Body of pancreas (tissue), 4 donors: ENCODE results near the gene ATXN1. TPM values are rescaled to one million over a fixed set of nuclear protein-coding genes. Genes with fewer than 3 reads are reported as not detected.

ENCODE experiments used
- ATAC-seq: fragments of 150-250 bp; one replicate; pipeline ENCODE4 v1.9.1; 2016
- DNase-seq, 4 donors: peaks; one replicate each; pipeline ENCODE4 v3.0.0-alpha.2; 2019
- H3K27ac ChIP-seq, 4 donors: fragments of 200-600 bp; sonication (generic); 1 replicate in 3 of 4; 2 replicates in 1 of 4; pipeline versions ENCODE4 v1.5.1 to v1.6.1; 2016 to 2019; ENCODE audit warnings: mild to moderate bottlenecking in 1 of 4, mixed read lengths in 1 of 4, moderate library complexity in 1 of 4
- H3K27me3 ChIP-seq, 2 donors: fragments of 200-600 bp; sonication (generic); one replicate each; pipeline ENCODE4 v1.6.0; 2016; ENCODE audit warnings: mild to moderate bottlenecking in 1 of 2
- H3K36me3 ChIP-seq, 2 donors: fragments of 200-600 bp; sonication (generic); replicated peaks in 1 of 2; 2 replicates each; pipeline ENCODE4 v1.5.1; 2016; ENCODE audit warnings: low read depth in 2 of 2; ENCODE audit not compliant: insufficient read depth in 1 of 2
- H3K4me1 ChIP-seq: fragments of 200-600 bp; sonication (generic); one replicate; pipeline ENCODE4 v1.6.0; 2016
- H3K4me3 ChIP-seq, 2 donors: fragments of 200-600 bp; sonication (generic); 1 replicate in 1 of 2; 2 replicates in 1 of 2; pipeline ENCODE4 v1.5.1; 2016 to 2019
- H3K9me3 ChIP-seq, 3 donors: fragments of 200-600 bp; sonication (generic); 1 replicate in 2 of 3; 2 replicates in 1 of 3; pipeline ENCODE4 v1.5.1; 2016
- POLR2A ChIP-seq, 3 donors: fragments of 450-650 bp; IDR thresholded peaks; one replicate each; pipeline ENCODE4 v1.6.1; 2016; ENCODE audit warnings: antibody characterized with exemption in 3 of 3, mild to moderate bottlenecking in 2 of 3
- WGBS, 2 donors: methylation state at CpG; one replicate each; pipeline ENCODE4 v1.1.5; 2017; 5-methylcytosine and 5-hydroxymethylcytosine counted together
- intact Hi-C: fragments of 100-400 bp; cut with DNase I; formaldehyde crosslinking; loops from one replicate; pipeline ENCODE4 v1.15.1; 2023
- total RNA-seq, 2 donors: library from RNA; depleted of rRNA; stranded (reverse); fragments of >200 nt; gene quantifications; one replicate each; pipeline ENCODE4 v1.1.0, GENCODE V29; 2016
- TF ChIP-seq, protein P1 (sequence below), 7 experiments: fragments of 450-650 bp in 4 of 7; fragments of 200-600 bp in 3 of 7; sonication (generic) in 3 of 7; IDR thresholded peaks; one replicate each; pipeline ENCODE4 v1.5.1; 2016 to 2019; ENCODE audit warnings: antibody characterized with exemption in 7 of 7

The ATXN1 gene
- total RNA-seq, 2 donors from 2014 or later: 24.6 to 24.7 TPM

DNA sequence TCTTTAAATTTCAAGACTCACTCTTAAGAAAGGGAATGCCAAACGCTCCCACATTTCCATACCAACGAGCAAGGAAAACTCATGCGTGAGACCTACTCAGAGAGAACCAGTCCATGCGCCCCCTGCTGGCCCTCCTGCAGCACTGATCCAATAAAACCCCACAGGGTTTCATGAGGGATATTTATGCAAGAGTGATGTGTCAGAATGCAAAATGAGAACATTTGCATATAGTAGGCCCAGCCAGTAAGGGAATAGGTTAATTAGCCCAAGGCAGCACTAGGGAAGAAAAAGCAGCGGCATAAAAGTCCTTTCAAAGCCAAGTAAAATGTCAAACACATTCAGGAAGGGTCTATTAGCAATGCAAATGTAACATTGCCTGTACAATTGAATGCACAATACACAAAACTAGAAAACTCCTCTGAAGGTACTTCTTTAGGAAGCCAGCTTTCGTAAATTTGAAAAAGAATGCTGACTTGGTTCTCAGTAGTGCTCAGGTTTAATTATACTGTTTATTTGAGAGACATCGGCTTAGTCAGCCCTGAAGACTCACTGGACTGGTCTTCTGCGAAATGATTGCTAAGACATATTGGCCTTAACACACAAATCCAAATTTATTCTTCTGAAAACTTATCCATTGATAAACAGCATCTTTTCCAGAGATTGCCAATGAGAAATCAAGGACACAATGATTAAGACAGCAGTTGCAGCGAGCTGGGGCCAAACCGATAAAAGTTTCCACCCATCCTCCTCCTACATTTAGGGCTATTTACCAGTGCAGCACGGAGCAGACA is 429.7 kb downstream of the ATXN1 start:
- Histone ChIP-seq H3K9me3 (no peaks in the 10 kb centered on the region), H3K27me3 (no peaks in the 10 kb centered on the region), H3K36me3 (peaks cover 2 to 4% of the 10 kb centered on the region in 2 donors), H3K4me1 (peaks cover 8% of the 10 kb centered on the region), H3K27ac (no peak overlapping the region), H3K4me3 (no peak overlapping the region)
- DNase-seq (peak; percentile 68 to 74 (median 71)), ATAC-seq (peak; percentile 73)
- intact Hi-C loops: loop anchor here (10.0 kb wide), 1 partner anchor 173 kb away; no protein-coding TSS in a partner anchor
- WGBS, 2 donors: 15 to 19% methylated on average over 11 of the region's 11 CpGs
- TF ChIP-seq POLR2A (IDR thresholded peaks at IDR 0.05): no peak
- TF ChIP-seq, protein P1, sequence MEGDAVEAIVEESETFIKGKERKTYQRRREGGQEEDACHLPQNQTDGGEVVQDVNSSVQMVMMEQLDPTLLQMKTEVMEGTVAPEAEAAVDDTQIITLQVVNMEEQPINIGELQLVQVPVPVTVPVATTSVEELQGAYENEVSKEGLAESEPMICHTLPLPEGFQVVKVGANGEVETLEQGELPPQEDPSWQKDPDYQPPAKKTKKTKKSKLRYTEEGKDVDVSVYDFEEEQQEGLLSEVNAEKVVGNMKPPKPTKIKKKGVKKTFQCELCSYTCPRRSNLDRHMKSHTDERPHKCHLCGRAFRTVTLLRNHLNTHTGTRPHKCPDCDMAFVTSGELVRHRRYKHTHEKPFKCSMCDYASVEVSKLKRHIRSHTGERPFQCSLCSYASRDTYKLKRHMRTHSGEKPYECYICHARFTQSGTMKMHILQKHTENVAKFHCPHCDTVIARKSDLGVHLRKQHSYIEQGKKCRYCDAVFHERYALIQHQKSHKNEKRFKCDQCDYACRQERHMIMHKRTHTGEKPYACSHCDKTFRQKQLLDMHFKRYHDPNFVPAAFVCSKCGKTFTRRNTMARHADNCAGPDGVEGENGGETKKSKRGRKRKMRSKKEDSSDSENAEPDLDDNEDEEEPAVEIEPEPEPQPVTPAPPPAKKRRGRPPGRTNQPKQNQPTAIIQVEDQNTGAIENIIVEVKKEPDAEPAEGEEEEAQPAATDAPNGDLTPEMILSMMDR (IDR thresholded peaks at IDR 0.05): peak; percentile 77 to 94 (median 82)

DNA sequence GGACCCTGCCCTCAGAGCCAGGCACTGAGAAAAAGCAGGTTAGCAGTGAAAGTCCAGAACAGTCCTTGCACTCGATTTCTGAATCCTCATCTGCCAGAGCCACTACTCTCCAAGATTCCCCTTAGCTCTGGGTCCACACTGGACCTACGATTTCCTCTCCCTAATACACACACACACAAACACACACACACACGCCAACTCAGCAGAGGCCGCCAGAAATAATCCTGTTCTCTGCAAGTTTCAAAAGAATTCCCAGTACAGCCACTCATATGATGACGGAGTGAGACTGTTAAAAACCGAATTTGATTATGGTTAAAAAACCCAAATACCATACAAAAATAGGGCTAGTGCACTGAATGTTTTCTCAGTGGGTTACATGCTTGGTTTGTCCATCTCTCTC is 432.0 kb downstream of the ATXN1 start:
- no peaks in the 10 kb centered on the region for H3K27me3 ChIP-seq
- no peaks in the 10 kb centered on the region for H3K9me3 ChIP-seq
- 70 to 86% methylated on average over 6 of the region's 6 CpGs for WGBS, 2 donors
- peaks cover 4 to 10% of the 10 kb centered on the region in 2 donors for H3K36me3 ChIP-seq
- TF ChIP-seq, protein P1 (IDR thresholded peaks at IDR 0.05): no peak
- TF ChIP-seq POLR2A (IDR thresholded peaks at IDR 0.05): no peak
- H3K4me1 ChIP-seq: peaks cover 8% of the 10 kb centered on the region
- H3K27ac ChIP-seq: no peak overlapping the region
- H3K4me3 ChIP-seq: no peak overlapping the region
- ATAC-seq (no peak), DNase-seq (no peak)
- intact Hi-C loops: no loop called here

GRCh38 chr6:16327777-16328325 is 433.4 kb downstream of the ATXN1 start:
- Histone ChIP-seq H3K4me3 (no peak overlapping the region), H3K4me1 (peaks cover 8% of the 10 kb centered on the region), H3K36me3 (peaks cover 4 to 10% of the 10 kb centered on the region in 2 donors), H3K27me3 (no peaks in the 10 kb centered on the region), H3K9me3 (no peaks in the 10 kb centered on the region), H3K27ac (no peak overlapping the region)
- 95 to 97% methylated on average over 20 to 34 of the region's 34 CpGs for WGBS, 2 donors
- ATAC-seq (no peak), DNase-seq (no peak)
- TF ChIP-seq POLR2A (IDR thresholded peaks at IDR 0.05): no peak
- TF ChIP-seq, protein P1 (IDR thresholded peaks at IDR 0.05): no peak
- intact Hi-C loops: no loop called here

DNA sequence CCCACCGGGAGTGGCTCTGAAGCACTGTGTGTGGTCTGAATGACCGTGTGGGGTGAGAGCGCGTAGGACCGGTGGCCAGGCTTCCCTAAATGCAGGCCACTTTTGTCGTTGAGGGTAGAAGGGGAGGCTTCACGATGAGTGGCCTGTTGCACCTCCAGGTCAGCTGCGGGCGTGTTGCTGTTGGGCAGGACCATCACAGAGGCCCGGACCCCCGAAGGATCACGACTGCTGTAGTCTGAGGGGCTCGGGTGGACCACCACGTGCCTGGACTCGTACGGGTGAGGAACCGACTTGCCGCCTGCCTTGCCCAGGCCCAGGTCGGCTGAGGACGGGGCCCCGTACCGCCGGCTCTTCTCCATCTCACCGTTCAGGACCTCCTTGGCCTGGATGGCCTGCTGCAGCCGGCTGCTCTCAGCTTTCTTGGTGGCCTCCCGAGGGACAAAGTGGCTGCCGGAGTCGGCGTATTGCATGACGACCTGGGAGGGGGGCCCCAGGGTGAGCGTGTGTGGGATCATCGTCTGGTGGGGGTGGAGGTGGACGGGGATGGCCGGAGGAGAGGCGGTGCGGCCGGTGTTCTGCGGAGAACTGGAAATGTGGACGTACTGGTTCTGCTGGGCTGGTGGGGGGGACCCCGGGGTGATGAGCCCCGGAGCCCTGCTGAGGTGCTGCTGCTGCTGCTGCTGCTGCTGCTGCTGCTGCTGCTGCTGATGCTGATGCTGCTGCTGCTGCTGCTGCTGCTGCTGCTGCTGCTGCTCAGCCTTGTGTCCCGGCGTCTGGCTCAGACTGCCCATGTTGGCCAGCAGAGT is 434.1 kb downstream of the ATXN1 start:
- H3K36me3 ChIP-seq: peaks cover 4 to 10% of the 10 kb centered on the region in 2 donors
- H3K4me3 ChIP-seq: no peak overlapping the region
- TF ChIP-seq, protein P1 (IDR thresholded peaks at IDR 0.05): no peak
- TF ChIP-seq POLR2A (IDR thresholded peaks at IDR 0.05): no peak
- H3K27ac ChIP-seq: no peak overlapping the region
- H3K9me3 ChIP-seq: no peaks in the 10 kb centered on the region
- no peak for ATAC-seq
- 93 to 94% methylated on average over 21 to 40 of the region's 43 CpGs for WGBS, 2 donors
- intact Hi-C loops: no loop called here
- no peak for DNase-seq
- H3K4me1 ChIP-seq: peaks cover 5% of the 10 kb centered on the region
- H3K27me3 ChIP-seq: no peaks in the 10 kb centered on the region
